Measurements from ENCODE around the gene IFFO2.

Gene IFFO2

DNA sequence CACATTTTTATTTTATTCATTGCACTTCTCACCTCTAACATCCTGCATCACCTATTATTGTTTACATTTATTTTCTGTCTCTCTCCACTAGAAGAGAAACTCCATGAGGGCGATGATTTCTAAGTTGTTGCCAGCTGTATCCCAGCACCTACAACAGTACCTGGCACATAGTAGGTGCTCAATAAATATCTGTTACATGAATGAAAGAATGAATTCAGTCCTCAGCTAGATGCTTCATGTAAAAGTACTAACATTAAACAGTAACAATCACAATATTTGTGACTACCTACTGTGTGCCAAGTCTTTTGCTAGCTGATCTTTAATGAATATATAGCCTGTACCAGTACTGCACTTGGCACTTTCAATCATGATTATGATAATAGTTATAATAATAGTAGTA, 100.0 kb downstream of the IFFO2 start:
- Histone ChIP-seq H3K36me3 (replicated peaks) (no peaks in the 10 kb centered on the region), H3K27me3 (replicated peaks) (no peaks in the 10 kb centered on the region), H3K4me3 (ENCODE audit: low read depth, low read length) (no peak overlapping the region), H3K27ac (no peak overlapping the region)
- in situ Hi-C loops (cut with HindIII; ENCODE audit: low pct_ligation_motif_present, low sequenced_read_pairs), result no loop called here
- no peak for DNase-seq
- TF ChIP-seq, protein P1, sequence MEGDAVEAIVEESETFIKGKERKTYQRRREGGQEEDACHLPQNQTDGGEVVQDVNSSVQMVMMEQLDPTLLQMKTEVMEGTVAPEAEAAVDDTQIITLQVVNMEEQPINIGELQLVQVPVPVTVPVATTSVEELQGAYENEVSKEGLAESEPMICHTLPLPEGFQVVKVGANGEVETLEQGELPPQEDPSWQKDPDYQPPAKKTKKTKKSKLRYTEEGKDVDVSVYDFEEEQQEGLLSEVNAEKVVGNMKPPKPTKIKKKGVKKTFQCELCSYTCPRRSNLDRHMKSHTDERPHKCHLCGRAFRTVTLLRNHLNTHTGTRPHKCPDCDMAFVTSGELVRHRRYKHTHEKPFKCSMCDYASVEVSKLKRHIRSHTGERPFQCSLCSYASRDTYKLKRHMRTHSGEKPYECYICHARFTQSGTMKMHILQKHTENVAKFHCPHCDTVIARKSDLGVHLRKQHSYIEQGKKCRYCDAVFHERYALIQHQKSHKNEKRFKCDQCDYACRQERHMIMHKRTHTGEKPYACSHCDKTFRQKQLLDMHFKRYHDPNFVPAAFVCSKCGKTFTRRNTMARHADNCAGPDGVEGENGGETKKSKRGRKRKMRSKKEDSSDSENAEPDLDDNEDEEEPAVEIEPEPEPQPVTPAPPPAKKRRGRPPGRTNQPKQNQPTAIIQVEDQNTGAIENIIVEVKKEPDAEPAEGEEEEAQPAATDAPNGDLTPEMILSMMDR (IDR thresholded peaks at IDR 0.05; ENCODE audit: low read depth, low read length, missing control alignments), result no peak

DNA sequence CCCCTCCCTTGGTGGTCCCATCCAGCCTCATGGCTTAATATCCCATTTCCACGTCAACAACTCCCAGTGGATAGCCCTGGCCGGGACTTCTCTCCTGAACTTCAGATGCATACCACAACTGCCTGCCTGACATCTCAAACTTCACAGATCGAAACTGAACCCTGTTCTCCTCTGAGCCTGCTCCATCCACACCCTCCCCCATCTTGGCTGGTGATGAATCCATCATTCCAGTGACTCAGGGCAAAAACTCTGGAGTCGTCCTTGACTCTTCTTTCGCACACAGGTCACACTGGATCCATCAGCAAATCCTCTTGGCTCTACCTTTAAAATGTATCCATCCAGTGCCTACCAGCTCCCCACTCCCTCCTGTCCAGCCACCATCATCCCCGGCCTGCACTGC, 100.9 kb downstream of the IFFO2 start:
- TF ChIP-seq, protein P1 (IDR thresholded peaks at IDR 0.05; ENCODE audit: low read depth, low read length, missing control alignments), result no peak
- Histone ChIP-seq H3K36me3 (replicated peaks) (no peaks in the 10 kb centered on the region), H3K27me3 (replicated peaks) (no peaks in the 10 kb centered on the region), H3K4me3 (ENCODE audit: low read depth, low read length) (no peak overlapping the region), H3K27ac (no peak overlapping the region)
- DNase-seq, result no peak
- in situ Hi-C loops (cut with HindIII; ENCODE audit: low pct_ligation_motif_present, low sequenced_read_pairs), result no loop called here

DNA sequence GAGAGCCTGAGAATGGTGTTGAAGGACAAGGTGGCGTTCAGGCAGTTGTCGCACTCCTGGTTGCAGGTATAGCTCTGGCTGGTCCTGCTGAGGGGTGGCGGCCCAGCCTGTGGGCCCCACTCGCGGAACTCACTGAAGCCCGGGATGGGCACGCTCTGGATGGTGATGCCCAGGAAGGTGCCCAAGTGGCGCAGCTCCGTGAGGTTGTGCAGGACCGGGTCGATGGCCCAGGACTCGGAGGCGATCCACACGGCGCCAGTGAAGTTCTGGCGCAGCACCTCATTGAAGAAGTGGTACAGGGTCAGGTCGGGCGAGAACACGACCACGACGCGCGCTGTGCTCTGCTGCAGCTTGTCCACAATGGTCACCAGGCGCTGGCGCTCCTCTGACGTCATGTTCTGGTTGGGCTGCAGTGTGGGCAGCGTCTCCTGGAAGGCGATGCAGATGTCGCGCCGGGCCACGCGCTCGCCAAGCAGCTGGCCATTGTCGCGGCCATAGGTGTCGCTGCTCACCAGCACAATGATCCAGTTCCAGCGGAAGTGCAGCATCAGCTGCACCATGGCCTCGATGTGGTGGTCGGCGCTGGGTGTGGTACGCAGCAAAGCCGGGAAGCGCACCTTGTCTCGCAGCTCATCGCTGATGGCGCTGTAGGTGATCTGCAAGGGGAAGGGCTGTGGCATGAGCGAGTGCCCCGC, 102.0 kb downstream of the IFFO2 start:
- Histone ChIP-seq H3K4me3 (ENCODE audit: low read depth, low read length) (no peak overlapping the region), H3K27ac (no peak overlapping the region), H3K27me3 (replicated peaks) (no peaks in the 10 kb centered on the region), H3K36me3 (replicated peaks) (no peaks in the 10 kb centered on the region)
- TF ChIP-seq, protein P1 (IDR thresholded peaks at IDR 0.05; ENCODE audit: low read depth, low read length, missing control alignments), result no peak
- DNase-seq, result no peak
- in situ Hi-C loops (cut with HindIII; ENCODE audit: low pct_ligation_motif_present, low sequenced_read_pairs), result no loop called here
